NCI-H2081 (cell line): Measurements from ENCODE around the gene LILRA6.
"Not testable (repeated sequence)": the region's sequence is repeated elsewhere in the genome, so short reads cannot be mapped to it uniquely, and the experiment has no call there.

ENCODE experiments used
- DNase-seq, 2 experiments: peaks; one replicate each; lab custom pipeline; 2025; lab: John Stamatoyannopoulos, UW

The LILRA6 gene

DNA sequence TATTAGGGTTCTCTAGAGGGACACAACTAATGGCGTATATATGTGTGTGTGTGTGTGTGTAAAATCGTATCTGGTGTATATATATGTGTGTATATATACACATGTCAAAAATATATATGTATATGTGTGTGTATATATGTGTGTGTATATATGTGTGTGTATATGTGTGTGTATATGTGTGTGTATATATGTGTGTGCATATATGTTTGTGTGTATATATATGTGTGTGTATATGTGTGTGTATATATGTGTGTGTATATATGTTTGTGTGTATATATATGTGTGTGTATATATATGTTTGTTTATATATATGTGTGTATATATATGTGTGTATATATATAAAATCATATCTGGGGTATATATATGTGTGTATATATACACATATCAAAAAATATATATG lies 19.9 kb upstream of the LILRA6 start:
- no peak for DNase-seq

DNA sequence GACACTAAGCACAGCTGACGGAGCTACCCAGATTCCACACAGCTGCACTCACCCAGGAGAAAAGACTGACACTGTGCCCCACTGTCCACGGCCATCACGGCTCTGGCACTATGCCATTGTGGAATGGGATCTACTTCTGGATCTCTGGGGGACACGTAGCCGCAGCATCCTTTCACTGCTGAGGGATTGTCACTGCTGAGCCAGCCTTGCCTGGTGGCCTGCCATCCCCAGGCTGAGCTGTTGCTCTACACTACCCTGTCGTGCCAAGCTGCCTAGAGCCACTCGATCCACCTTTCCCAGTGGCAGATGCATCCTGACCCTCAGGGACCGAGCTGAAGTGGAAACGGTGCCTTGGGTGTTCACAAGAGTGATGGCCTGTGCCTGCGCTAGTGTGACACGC lies 19.5 kb upstream of the LILRA6 start:
- DNase-seq, result no peak

DNA sequence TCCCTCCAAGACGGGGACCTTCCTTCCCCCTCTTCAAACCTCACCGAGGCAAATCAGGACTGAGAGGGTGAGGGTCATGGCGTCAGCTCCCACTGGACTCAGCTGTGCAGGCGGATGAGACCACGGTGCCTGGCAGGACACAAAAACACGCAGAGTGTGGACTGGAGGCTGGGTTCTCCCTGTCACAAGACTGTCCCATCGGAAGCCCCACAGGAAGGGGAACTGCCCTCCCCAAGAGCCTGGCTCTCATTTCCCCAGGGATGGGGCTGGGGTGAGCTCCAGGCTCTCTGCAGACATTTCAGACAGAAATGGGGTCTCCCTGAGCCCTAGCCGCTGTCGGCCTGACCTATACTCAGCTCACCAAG lies 14.5 kb upstream of the LILRA6 start, which contains the start of gene LILRB5:
Gene LILRB5, minus strand, starts transcription at position 158 of the 365 bp plus-strand sequence. Its CDS starts 80 bp downstream, at position 78.
- DNase-seq, result no peak

DNA sequence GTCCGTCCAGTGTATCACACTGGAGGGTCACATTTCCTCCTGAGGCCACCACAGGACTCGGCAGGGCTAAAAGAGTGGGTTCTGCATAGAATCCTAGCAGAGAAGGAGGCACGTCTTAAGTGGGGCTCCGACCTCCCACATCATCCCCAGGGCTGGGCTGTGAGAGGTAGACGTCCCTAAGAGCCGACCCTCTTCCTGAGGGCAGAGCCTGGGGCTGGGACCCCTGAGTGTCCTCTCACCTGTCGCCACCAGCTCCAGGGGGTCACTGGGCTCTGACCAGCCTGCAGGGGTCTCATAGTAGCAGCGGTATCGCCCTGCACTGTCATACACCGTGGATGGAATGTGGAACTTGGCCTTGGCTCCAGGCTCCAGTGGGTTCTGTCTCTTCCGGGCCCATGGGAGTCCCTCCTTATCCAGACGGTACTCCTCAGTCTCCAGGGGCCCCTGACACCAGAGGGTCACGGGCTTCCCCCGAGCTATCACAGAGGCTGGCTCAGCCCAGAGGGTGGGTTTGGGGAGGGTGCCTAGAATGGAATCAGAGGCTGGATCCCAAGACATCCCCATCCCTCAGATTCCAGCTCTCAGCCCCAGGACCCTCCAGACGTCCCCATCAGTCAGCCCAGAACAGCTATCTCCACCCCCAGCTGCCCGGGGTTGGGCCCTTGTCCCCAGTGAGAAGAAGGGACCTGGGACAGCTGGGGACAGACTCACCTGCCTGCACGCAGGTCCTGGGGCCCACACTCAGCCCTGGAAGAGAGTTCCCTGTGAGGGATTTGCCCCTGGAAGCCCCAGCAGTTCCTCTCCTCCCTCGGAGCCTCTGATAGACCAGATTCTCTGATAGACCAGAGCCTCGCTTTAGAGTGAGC lies 13.9 kb upstream of the LILRA6 start:
- DNase-seq, result no peak

DNA sequence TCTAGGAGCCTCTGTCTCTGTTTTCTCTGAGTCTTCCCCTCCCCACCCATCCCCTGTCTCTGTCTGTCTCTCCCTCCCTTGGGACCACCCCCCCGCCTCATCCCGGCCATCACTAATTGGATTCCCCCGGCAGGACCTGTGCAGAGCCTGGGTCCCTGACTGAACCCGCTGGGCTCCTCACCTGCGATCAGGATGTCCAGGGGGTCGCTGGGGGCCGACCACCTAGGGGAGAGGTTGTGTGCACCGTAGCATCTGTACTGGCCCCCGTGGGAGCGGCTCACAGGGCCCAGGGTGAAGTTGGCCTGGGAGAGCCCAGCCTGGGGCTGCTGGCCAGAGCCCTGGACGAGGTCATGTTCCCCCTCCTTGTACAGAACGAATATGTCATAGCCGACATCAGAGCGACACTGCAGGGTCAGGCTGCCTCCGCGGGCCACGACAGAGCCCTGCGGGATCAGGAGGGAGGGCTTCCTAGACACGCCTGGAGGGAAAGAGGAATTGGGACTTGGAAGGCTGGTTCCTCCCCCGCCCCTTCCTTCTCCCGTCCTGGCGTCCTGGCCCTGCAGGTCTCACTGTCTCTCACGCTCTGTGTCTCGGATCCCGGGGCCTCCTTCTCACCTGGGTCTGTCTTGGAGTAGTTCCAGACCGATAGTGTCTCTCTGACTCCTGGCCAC lies 12.7 kb upstream of the LILRA6 start:
- no peak for DNase-seq

DNA sequence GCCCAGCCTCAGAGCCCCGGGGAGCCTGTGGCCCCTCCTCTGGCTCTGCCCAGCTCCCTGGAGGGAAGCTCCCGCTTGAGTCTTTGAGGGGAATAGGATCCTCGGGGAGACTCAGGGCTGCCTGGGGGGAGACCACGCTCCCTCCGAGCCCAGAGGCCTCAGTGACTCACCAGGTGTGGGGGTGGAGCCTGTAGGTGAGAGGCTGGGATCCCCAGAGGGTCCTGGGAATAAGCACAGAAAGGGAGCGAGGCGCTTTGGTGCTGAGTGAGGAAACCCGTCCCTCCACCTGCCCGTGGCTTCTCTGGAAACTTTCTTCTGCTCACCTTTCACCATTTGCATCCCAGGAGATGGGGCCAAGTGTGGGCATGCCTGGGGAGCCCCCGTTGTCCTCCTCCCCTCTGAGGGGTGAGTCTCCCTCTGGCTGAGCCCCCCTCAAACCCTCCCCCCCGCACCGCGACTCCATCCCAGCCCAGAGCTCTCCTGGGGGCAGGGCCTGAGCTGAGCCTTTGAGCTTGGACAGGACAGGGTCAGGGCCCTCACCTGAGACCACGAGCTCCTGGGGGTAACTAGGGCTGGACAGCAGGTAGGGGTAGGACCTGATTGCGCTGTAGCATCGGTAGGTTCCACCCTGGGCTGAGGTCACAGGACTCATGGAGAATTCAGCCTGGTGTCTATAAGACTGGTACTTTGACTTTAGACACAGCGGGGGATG lies 11.8 kb upstream of the LILRA6 start:
- DNase-seq, result no peak

DNA sequence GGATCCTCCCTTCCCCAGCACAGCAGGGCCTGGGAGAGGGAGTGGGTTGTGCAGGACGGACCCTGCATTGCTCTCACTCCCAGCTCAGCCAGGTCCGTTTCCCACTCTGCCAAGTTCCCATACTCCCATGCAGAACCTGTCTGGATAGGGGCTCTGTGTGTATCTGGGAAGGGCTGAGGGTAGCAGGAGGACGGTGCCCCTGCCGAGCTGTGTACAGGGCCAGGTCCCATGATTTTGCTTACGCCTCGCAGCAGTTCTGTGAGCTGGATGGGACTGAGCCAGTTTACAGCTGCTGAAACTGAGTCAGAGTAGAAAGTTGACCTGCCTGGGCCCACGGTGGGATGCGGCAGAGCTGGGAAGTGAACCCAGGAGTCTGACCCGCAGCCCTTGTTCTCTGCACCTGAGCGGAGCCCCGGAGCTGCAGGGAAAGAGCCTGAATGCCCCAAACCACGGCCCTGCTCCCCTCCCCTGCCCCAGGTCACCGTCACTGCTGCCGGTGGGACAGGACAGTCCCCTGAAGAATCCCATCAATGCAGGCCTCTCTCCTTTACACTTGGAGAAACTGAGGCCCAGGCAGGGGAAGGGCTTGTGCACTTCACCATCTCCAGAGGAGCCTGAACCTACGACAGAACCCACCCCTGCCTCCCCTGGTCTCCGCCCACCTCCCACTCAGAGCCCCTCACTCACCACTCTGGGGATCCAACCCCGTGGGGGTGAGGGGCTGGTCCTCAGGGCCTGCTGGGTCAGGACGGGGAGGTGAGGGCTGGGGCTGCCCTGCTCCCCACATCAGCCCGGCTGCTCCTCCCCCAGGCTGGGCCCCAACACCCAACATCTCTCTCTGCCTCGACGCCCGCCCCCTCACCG lies 11.0 kb upstream of the LILRA6 start:
- DNase-seq, result no peak

DNA sequence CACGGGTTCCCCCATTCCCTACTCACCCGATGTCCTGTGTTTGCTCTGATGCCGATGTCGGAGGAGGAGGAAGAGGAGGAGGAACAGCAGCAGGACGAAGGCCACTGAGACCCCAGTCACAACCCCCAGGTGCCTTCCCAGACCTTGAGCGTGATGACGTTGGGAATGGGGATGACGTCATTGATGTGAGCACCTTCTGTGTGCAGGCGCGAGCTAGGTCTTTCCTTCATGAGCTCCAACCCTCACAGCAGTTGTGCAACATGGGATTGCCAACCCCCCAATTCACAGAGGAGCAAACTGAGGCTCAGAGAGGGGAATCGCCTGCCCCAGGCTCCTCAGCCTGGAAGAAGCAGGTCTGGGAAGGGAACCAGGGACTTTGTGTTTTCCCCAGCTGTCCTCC lies 10.3 kb upstream of the LILRA6 start:
- no peak for DNase-seq

DNA sequence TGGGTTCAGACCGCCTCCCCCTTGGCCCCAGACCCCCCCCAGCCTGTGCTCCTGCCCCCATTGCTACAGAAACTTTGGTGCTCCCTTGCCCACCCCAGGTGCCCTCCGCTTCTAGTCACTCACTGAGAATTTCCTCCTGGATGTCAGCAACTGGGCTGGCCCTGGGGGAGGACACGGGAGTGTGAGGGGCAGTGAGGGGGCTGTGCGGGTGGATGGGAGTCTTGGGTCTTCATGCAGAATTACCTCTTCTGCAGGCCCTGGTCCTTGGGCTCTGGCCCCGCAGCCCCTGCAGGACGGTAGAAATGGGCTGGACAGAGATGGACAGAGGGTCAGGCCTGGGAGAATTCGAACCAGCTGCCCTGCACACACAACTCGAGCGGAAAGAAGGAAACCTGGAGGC lies 9.7 kb upstream of the LILRA6 start:
- DNase-seq, result no peak

DNA sequence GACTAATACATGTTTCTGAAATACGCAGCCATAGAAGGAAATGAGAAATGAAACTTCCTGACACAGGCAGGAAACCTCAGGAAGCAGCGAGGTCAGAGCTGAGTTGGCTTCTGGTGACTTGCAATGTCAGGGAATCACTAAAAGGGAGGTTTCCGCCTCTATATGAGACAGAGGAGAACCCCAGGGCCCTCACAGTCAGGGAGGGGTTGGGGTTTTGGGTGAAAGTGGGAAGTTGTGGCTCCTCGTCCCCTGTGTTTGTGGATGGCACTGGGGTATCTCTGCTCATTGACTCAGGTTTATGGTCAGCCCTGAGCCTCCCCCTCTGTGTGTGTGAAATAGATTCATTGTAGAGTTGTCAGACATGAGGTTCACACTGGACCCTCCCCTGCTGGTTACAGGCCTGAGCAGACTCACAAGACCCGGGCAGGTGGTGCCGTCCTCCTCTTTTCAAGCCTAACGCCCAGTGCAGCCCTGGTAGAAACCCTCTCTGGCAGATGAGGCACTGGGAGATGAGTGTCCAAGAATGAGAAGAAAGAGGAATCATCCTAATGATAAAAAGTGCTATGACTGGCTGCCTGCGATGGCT lies 5.5 kb upstream of the LILRA6 start:
- no peak for DNase-seq

DNA sequence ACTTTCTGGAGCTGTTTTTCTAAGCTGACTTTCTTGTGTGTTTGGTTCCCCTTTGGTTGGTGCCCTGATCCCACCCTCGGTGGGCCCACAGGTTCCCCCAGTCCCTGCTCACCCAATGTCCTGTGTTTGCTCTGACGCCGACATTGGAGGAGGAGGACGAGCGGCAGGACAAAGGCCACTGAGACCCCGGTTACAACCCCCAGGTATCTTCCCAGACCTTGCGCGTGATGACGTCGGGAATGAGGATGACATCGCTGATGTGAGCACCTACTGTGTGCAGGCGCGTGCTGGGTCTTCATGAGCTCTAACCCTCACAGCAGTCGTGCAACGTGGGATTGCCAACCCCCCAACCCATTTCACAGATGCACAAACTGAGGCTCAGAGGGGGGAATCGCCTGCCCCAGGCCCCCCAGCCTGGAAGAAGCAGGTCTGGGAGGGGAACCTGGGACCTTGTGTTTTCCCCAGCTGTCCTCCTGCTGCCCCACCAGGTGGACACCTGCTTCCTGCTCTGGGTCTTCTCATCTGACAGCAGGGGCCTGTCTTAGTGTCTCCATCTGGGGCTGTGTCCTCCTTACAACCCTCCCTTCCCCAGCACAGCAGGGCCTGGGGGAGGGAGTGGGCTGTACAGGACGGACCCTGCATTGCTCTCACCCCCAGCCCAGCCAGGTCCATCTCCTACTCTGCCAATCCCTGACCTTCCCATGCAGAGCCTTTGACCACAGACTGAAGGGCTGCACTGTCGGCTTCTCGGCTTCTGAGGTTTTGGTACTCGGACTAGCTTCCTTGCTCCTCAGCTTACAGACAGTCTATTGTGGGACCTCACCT lies 4.7 kb upstream of the LILRA6 start:
- no peak for DNase-seq

DNA sequence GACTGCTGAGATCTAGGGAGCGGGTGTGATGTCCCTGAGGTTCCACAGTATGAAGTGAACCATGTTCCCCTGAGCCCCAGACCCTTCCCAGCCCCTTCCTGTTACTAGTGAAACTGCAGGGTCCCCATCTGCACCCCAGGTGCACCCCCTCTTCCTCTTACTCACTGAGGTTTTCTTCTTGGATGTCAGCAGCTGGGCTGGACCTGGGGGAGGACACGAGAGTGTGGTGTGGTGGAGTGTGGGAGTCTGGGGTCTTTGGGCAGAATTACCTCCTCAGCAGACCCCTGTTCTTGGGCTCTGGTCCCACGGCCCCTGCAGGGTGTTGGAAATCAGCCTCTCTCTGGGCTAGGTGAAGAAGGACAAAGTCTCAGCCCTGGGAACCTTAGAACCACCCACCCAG lies 3.3 kb upstream of the LILRA6 start:
- no peak for DNase-seq

DNA sequence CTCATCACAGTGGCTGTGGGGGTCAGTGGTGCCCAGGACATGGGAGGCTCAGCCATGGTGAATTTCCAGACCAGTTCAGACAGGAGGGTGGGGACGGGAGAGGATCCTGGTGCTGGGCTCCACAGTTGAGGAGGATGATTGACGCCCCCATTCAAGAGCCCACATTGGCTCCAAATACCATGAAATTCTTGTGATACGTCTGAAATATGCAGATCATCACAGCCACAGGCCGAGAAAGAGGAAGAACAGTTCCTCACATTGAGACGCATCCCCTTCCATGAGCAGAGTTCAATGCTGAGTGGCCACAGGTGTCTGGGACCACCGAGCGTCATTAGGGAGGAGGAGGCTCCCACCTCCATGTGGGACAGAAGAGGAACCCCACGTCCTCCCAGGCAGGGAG lies 1.2 kb upstream of the LILRA6 start:
- DNase-seq, result not testable (repeated sequence)

DNA sequence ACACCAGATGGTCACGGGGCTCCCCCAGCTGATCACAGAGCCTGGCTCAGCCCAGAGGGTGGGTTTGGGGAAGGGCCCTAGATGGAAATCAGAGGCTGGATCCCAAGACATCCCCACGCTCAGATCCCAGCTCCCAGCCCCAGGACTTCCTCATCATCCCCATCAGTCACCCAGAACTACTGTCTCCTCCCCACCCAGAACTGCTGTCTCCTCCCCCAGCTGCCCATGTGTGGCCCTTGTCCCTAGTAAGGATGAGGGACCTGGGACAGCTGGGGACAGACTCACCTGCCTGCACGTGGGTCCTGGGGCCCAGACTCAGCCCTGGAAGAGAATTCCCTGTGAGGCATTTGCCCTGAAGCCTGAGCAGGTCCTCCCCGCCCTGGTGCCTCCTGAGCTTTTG lies 356 bp downstream of the LILRA6 start:
- DNase-seq, result not testable (repeated sequence)

DNA sequence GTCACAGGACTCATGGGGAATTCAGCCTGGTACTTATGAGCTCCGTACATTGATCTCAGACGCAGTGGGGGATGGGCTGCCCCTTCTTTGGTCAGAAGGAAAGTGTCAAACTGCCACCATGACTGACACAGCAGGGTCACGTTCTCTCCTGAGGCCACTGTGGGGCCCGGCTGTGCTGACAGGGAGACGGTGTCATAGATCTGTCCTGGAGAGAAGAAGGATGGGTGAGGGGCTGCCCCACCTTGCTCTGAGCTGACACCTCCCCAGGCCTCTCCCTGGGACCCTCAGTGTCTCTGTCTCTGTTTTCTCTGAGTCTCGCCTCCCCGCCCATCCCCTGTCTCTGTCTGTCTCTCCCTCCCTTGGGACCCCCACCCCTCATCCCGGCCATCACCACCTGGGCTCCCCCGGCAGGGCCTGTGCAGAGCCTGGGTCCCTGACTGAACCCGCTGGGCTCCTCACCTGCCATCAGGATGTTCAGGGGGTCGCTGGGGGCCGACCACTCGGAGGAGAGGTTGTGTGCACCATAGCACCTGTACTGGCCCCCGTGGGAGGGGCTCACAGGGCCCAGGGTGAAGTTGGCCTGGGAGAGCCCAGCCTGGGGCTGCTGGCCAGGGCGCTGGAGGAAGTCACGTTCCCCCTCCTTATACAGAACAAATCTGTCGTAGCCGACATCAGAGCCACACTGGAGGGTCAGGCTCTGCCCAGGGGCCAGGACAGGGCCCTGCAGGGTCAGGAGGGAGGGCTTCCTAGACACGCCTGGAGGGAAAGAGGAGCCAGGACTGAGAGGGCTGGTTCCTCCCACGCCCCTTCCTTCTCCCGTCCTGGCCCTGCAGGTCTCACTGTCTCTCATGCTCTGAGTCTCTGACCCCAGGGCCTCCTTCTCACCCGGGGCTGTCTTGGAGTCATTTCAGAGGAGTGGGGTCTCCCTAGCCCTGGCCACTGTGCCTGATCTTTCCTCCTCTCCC lies 1.9 kb downstream of the LILRA6 start:
- not testable (repeated sequence) for DNase-seq

DNA sequence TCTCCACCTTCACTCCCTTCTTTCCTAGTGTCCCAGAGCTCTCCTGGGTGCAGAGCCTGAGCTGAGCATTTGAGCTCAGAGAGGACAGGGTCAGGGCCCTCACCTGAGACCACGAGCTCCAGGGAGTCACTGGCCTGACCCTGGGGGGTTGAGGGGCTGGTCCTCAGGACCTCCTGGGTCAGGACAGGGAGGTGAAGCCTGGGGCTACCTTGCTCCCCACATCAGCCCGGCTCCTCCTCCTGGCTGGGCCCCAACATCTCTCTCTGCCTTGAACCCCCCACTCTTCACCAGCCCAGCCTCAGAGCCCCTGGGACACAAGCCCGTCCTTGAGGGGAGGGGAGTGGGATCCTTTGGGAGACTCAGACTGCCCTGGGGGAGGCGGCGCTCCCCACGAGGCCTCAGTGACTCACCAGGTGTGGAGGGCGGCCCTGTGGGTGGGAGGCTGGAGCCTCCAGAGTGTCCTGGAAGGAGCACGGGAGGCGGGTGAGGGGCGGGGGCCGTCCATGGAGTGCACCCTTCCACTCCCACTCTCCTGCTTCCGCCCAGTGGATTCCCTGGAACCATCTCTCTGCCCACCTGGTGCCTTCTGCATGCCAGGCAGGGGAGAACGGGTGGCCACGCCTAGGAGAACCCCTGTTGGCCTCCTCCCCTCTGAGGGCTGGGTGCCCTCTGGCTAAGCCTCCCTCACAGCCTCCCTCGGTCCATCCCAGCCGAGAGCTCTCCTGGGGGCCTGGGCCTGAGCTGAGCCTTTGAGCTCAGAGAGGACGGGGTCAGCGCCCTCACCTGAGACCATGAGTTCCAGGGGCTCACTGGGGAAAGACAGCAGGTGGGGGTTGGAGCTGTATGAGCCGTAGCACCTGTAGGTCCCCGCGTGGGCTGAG lies 2.9 kb downstream of the LILRA6 start:
- DNase-seq, result not testable (repeated sequence)

DNA sequence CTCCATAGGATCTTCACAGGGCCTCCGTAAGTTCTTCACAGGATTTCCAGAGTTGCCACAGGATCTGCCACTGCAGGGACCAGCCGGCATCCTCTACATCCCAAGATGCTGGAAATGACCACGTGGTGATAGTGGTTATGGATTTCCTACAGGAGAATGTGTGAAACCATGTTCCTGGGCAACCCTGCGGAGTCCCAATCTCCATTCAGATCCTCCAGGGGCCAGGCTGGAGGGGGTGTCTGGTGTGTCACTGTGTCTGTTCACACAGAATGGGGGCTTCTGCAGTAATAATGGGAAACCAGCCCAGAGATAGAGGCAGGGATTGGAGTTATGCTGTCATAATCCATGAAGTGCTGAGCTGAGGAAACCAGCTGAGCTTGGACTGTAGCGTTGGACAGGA lies 8.6 kb downstream of the LILRA6 start:
- no peak for DNase-seq
